Sigmoid colon (tissue), 7 donors: ENCODE measurements around the gene CCKAR. TPM values are rescaled to one million over a fixed set of nuclear protein-coding genes. Genes with fewer than 3 reads are reported as not detected.

ENCODE experiments used
- DNase-seq: peaks from one replicate; pipeline ENCODE4 v3.0.0-alpha.2; 2019
- H3K27ac ChIP-seq, 4 donors: fragments of 200-600 bp; sonication (generic); one replicate each; pipeline ENCODE4 v1.5.1; 2016 to 2019; ENCODE audit warnings: mild to moderate bottlenecking in 1 of 4
- H3K27me3 ChIP-seq, 3 donors: fragments of 200-600 bp; sonication (generic); one replicate each; pipeline ENCODE4 v1.5.1; 2019; ENCODE audit warnings: mild to moderate bottlenecking in 1 of 3
- H3K36me3 ChIP-seq, 4 donors: fragments of 200-600 bp; sonication (generic); one replicate each; pipeline ENCODE4 v1.5.1; 2016 to 2019
- H3K4me1 ChIP-seq, 4 donors: fragments of 200-600 bp; sonication (generic); one replicate each; pipeline ENCODE4 v1.5.1; 2017 to 2019
- H3K4me3 ChIP-seq, 4 donors: fragments of 200-600 bp; sonication (generic); one replicate each; pipeline ENCODE4 v1.5.1; 2017 to 2019; ENCODE audit warnings: mild to moderate bottlenecking in 2 of 4, moderate library complexity in 1 of 4
- H3K9me3 ChIP-seq, 4 donors: fragments of 200-600 bp in 3 of 4; sonication (generic) in 3 of 4; one replicate each; pipeline versions ENCODE4 v1.5.1 to v1.6.1; 2013 to 2019
- CTCF ChIP-seq, 4 experiments: fragments of 450-650 bp in 3 of 4; fragments of 200-600 bp in 1 of 4; IDR thresholded peaks; one replicate each; pipeline ENCODE4 v1.5.1; 2016 to 2019; ENCODE audit warnings: antibody characterized with exemption in 4 of 4, mild to moderate bottlenecking in 3 of 4, moderate library complexity in 2 of 4
- EP300 ChIP-seq, 4 donors: sonication (generic); formaldehyde crosslinking; IDR thresholded peaks; one replicate each; pipeline ENCODE4 v1.6.1; 2017; ENCODE audit warnings: antibody characterized with exemption in 4 of 4
- POLR2A ChIP-seq, 2 donors: fragments of 450-650 bp; IDR thresholded peaks; one replicate each; pipeline ENCODE4 v1.6.1; 2016; ENCODE audit warnings: antibody characterized with exemption in 2 of 2, mild to moderate bottlenecking in 2 of 2, moderate library complexity in 2 of 2
- POLR2AphosphoS5 ChIP-seq, 4 donors: sonication (generic); formaldehyde crosslinking; IDR thresholded peaks; one replicate each; pipeline ENCODE4 v1.6.1; 2017; ENCODE audit warnings: antibody characterized with exemption in 4 of 4
- WGBS, 2 donors: extraction: QIAGEN DNeasy Blood & Tissue Kit; methylation state at CpG; one replicate each; pipeline ENCODE4 v1.1.7; 2013; 5-methylcytosine and 5-hydroxymethylcytosine counted together
- intact Hi-C: fragments of 100-400 bp; cut with DNase I; formaldehyde crosslinking; loops from one replicate; pipeline ENCODE4 v1.15.1; 2023
- polyA plus RNA-seq, 3 donors: library from polyadenylated mRNA; stranded (reverse); fragments of 200-250 nt; gene quantifications; one replicate each; pipeline ENCODE4 v1.2.3, GENCODE V29; 2013
- total RNA-seq, 4 donors: library from RNA; depleted of rRNA; stranded (reverse); fragments of >200 nt; gene quantifications; one replicate each; pipeline ENCODE4 v1.1.0, GENCODE V29; 2016
- donor health status: healthy with polysubstance abuse.
- donor health status: Bipolar disorder and iron deficiency.
- donor health status: healthy.

The CCKAR gene
- total and polyA plus RNA-seq, 7 donors, result 0.60 TPM; not detected in 6

- TF ChIP-seq CTCF (IDR thresholded peaks at IDR 0.05) (no peak), POLR2A (IDR thresholded peaks at IDR 0.05) (no peak), POLR2AphosphoS5 (IDR thresholded peaks at IDR 0.05) (no peak), EP300 (IDR thresholded peaks at IDR 0.05) (no peak)
- no peaks in the 10 kb centered on the region for H3K9me3 ChIP-seq
- intact Hi-C loops, result no loop called here
- no peaks in the 10 kb centered on the region for H3K27me3 ChIP-seq
- peaks cover 0 to 42% (median 27%) of the 10 kb centered on the region in 4 donors for H3K4me1 ChIP-seq
- no peak for DNase-seq
- no peak overlapping the region for H3K4me3 ChIP-seq
- H3K36me3 ChIP-seq, result peaks cover 0 to 32% (median 9%) of the 10 kb centered on the region in 4 donors
- WGBS, 2 donors, result 95 to 100% methylated on average over 1 of the region's 1 CpG
- peak overlapping the region in 1 of 4 donors; percentile 9 for H3K27ac ChIP-seq
Measured at GRCh38 chr4:26433556-26433955, 56.7 kb downstream of the CCKAR start.

- intact Hi-C loops, result no loop called here
- Histone ChIP-seq H3K36me3 (peaks cover 0 to 33% (median 9%) of the 10 kb centered on the region in 4 donors), H3K4me3 (no peak overlapping the region), H3K9me3 (no peaks in the 10 kb centered on the region), H3K27ac (peak overlapping the region in 2 of 4 donors; percentile 22 to 38), H3K27me3 (no peaks in the 10 kb centered on the region), H3K4me1 (peaks cover 0 to 42% (median 28%) of the 10 kb centered on the region in 4 donors)
- WGBS, 2 donors, result 21 to 68% methylated on average over 5 of the region's 5 CpGs
- no peak for DNase-seq
- no peak for TF ChIP-seq CTCF (IDR thresholded peaks at IDR 0.05)
- TF ChIP-seq POLR2A (IDR thresholded peaks at IDR 0.05), result no peak
- TF ChIP-seq EP300 (IDR thresholded peaks at IDR 0.05), result no peak
- TF ChIP-seq POLR2AphosphoS5 (IDR thresholded peaks at IDR 0.05), result no peak
Measured at GRCh38 chr4:26432419-26432818, 57.9 kb downstream of the CCKAR start.

- no peak overlapping the region for H3K27ac ChIP-seq
- 72 to 91% methylated on average over 2 of the region's 2 CpGs for WGBS, 2 donors
Measured at GRCh38 chr4:26431461-26432180, 58.7 kb downstream of the CCKAR start.

More at GRCh38 chr4:26431461-26432180, 58.7 kb downstream of the CCKAR start:
- TF ChIP-seq CTCF (IDR thresholded peaks at IDR 0.05) (no peak), EP300 (IDR thresholded peaks at IDR 0.05) (no peak), POLR2A (IDR thresholded peaks at IDR 0.05) (no peak), POLR2AphosphoS5 (IDR thresholded peaks at IDR 0.05) (no peak)
- no peak for DNase-seq
- Histone ChIP-seq H3K4me3 (no peak overlapping the region), H3K36me3 (peaks cover 0 to 36% (median 9%) of the 10 kb centered on the region in 4 donors), H3K9me3 (no peaks in the 10 kb centered on the region), H3K4me1 (peaks cover 0 to 43% (median 28%) of the 10 kb centered on the region in 4 donors), H3K27me3 (no peaks in the 10 kb centered on the region)
- intact Hi-C loops, result no loop called here

Other genes starting within 250 kb of the CCKAR start
- gene RBPJ, start 169.5 kb downstream of the CCKAR start, total RNA-seq, result 100 to 1,000 TPM in 2 of 4 donors, 10 to 100 TPM in 2; 78.4 to 114 (median 100) TPM
- 10 to 100 TPM; 15.0 to 25.0 (median 15.0) TPM for gene RBPJ, start 169.5 kb downstream of the CCKAR start, polyA plus RNA-seq
- gene TBC1D19, start 93.6 kb upstream of the CCKAR start, total RNA-seq, result 10 to 100 TPM; 21.6 to 31.8 (median 27.2) TPM
- 1 to 10 TPM; 1.4 to 2.4 (median 2.4) TPM for gene TBC1D19, start 93.6 kb upstream of the CCKAR start, polyA plus RNA-seq